Activated CD4-positive, alpha-beta T cell treated with anti-CD3 and anti-CD28 coated beads, Interleukin-2, amount 10 ng/mL, durations not matched to agents 24 days and 14 days (primary cell): ENCODE results near the gene MAP3K2. TPM values are rescaled to one million over a fixed set of nuclear protein-coding genes. Genes with fewer than 3 reads are reported as not detected.

Source experiments
- DNase-seq: peaks from one replicate; pipeline ENCODE4 v3.0.0; 2022
- H3K27ac Mint-ChIP-seq: one replicate; pipeline ENCODE4 v1.8.0; 2022; ENCODE audit warnings: mild to moderate bottlenecking, mixed read lengths
- H3K27me3 Mint-ChIP-seq: one replicate; pipeline ENCODE4 v1.8.0; 2022; ENCODE audit warnings: mixed read lengths
- H3K36me3 Mint-ChIP-seq: one replicate; pipeline ENCODE4 v1.8.0; 2022; ENCODE audit warnings: low read depth, mild to moderate bottlenecking, mixed read lengths
- H3K4me1 Mint-ChIP-seq: one replicate; pipeline ENCODE4 v1.8.0; 2021; ENCODE audit warnings: mixed read lengths
- H3K4me3 Mint-ChIP-seq: one replicate; pipeline ENCODE4 v1.8.0; 2022; ENCODE audit warnings: mild to moderate bottlenecking, moderate library complexity, mixed read lengths
- H3K9me3 Mint-ChIP-seq: one replicate; pipeline ENCODE4 v1.8.0; 2021; ENCODE audit warnings: mixed read lengths
- intact Hi-C: fragments of 100-400 bp; cut with micrococcal nuclease; formaldehyde crosslinking; loops from one replicate; pipeline ENCODE4 v1.15.1; 2023
- total RNA-seq: library from RNA; stranded (reverse); gene quantifications from 2 replicates; pipeline ENCODE4 v1.2.3, GENCODE V29; 2022

The MAP3K2 gene
- total RNA-seq, 1 donor from 2014 or later, result 53.7 TPM

GRCh38 chr2:127424598-127425520 is 37.1 kb upstream of the MAP3K2 start:
- peaks cover 8% of the 10 kb centered on the region for H3K4me1 Mint-ChIP-seq

GRCh38 chr2:127423880-127424279 is 36.1 kb upstream of the MAP3K2 start:
- H3K9me3 Mint-ChIP-seq, result no peaks in the 10 kb centered on the region
- peak overlapping the region; percentile 52 for H3K4me3 Mint-ChIP-seq
- intact Hi-C loops, result no loop called here

More at GRCh38 chr2:127424598-127425520, 37.1 kb upstream of the MAP3K2 start:
- intact Hi-C loops, result no loop called here
- no peak overlapping the region for H3K27ac Mint-ChIP-seq
- peaks cover 45% of the 10 kb centered on the region for H3K27me3 Mint-ChIP-seq
- no peaks in the 10 kb centered on the region for H3K9me3 Mint-ChIP-seq
- no peak for DNase-seq
- H3K36me3 Mint-ChIP-seq, result no peaks in the 10 kb centered on the region
- H3K4me3 Mint-ChIP-seq, result no peak overlapping the region

DNA sequence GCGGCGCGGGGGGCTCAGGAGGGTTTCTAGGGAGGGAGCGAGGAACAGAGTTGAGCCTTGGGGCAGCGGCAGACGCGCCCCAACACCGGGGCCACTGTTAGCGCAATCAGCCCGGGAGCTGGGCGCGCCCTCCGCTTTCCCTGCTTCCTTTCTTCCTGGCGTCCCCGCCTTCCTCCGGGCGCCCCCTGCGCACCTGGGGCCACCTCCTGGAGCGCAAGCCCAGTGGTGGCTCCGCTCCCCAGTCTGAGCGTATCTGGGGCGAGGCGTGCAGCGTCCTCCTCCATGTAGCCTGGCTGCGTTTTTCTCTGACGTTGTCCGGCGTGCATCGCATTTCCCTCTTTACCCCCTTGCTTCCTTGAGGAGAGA is 35.7 kb upstream of the MAP3K2 start:
- H3K36me3 Mint-ChIP-seq, result no peaks in the 10 kb centered on the region
- H3K4me1 Mint-ChIP-seq, result peaks cover 8% of the 10 kb centered on the region
- intact Hi-C loops, result no loop called here
- DNase-seq, result no peak
- no peak overlapping the region for H3K27ac Mint-ChIP-seq
- H3K27me3 Mint-ChIP-seq, result peaks cover 45% of the 10 kb centered on the region
- H3K4me3 Mint-ChIP-seq, result peak overlapping the region; percentile 57
- H3K9me3 Mint-ChIP-seq, result no peaks in the 10 kb centered on the region

More at GRCh38 chr2:127423880-127424279, 36.1 kb upstream of the MAP3K2 start:
- DNase-seq, result no peak
- H3K27ac Mint-ChIP-seq, result no peak overlapping the region
- H3K4me1 Mint-ChIP-seq, result peaks cover 8% of the 10 kb centered on the region
- H3K27me3 Mint-ChIP-seq, result peaks cover 45% of the 10 kb centered on the region
- no peaks in the 10 kb centered on the region for H3K36me3 Mint-ChIP-seq

- Mint-ChIP-seq H3K4me3 (peak overlapping the region; percentile 67), H3K27ac (no peak overlapping the region), H3K9me3 (no peaks in the 10 kb centered on the region), H3K36me3 (no peaks in the 10 kb centered on the region), H3K4me1 (peaks cover 8% of the 10 kb centered on the region), H3K27me3 (peaks cover 45% of the 10 kb centered on the region)
- DNase-seq, result no peak
- intact Hi-C loops, result no loop called here
Measured at GRCh38 chr2:127422559-127423477, 35.0 kb upstream of the MAP3K2 start.

- H3K4me3 Mint-ChIP-seq, result peak overlapping the region; percentile 30
- H3K27me3 Mint-ChIP-seq, result peaks cover 51% of the 10 kb centered on the region
- no peaks in the 10 kb centered on the region for H3K36me3 Mint-ChIP-seq
- DNase-seq, result no peak
- peaks cover 11% of the 10 kb centered on the region for H3K4me1 Mint-ChIP-seq
- H3K9me3 Mint-ChIP-seq, result no peaks in the 10 kb centered on the region
- intact Hi-C loops, result no loop called here
- no peak overlapping the region for H3K27ac Mint-ChIP-seq
Measured at GRCh38 chr2:127421871-127422558, 34.2 kb upstream of the MAP3K2 start.

DNA sequence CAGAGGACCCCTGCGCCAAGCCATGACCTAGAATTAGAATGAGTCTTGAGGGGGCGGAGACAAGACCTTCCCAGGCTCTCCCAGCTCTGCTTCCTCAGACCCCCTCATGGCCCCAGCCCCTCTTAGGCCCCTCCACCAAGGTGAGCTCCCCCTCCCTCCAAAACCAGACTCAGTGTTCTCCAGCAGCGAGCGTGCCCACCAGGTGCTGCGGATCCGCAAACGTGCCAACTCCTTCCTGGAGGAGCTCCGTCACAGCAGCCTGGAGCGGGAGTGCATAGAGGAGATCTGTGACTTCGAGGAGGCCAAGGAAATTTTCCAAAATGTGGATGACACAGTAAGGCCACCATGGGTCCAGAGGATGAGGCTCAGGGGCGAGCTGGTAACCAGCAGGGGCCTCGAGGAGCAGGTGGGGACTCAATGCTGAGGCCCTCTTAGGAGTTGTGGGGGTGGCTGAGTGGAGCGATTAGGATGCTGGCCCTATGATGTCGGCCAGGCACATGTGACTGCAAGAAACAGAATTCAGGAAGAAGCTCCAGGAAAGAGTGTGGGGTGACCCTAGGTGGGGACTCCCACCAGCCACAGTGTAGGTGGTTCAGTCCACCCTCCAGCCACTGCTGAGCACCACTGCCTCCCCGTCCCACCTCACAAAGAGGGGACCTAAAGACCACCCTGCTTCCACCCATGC is 33.5 kb upstream of the MAP3K2 start:
- H3K27me3 Mint-ChIP-seq, result peaks cover 53% of the 10 kb centered on the region
- peaks cover 18% of the 10 kb centered on the region for H3K4me1 Mint-ChIP-seq
- no peaks in the 10 kb centered on the region for H3K36me3 Mint-ChIP-seq
- intact Hi-C loops, result no loop called here
- H3K9me3 Mint-ChIP-seq, result no peaks in the 10 kb centered on the region
- H3K4me3 Mint-ChIP-seq, result no peak overlapping the region
- no peak for DNase-seq
- H3K27ac Mint-ChIP-seq, result no peak overlapping the region

DNA sequence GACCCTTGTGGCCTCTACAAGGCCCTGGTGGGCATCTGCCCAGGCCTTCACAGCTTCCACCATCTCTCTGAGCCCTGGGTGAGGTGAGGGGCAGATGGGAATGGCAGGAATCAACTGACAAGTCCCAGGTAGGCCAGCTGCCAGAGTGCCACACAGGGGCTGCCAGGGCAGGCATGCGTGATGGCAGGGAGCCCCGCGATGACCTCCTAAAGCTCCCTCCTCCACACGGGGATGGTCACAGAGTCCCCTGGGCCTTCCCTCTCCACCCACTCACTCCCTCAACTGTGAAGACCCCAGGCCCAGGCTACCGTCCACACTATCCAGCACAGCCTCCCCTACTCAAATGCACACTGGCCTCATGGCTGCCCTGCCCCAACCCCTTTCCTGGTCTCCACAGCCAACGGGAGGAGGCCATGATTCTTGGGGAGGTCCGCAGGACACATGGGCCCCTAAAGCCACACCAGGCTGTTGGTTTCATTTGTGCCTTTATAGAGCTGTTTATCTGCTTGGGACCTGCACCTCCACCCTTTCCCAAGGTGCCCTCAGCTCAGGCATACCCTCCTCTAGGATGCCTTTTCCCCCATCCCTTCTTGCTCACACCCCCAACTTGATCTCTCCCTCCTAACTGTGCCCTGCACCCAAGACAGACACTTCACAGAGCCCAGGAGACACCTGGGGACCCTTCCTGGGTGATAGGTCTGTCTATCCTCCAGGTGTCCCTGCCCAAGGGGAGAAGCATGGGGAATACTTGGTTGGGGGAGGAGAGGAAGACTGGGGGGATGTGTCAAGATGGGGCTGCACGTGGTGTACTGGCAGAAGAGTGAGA is 32.5 kb upstream of the MAP3K2 start:
- no peak for DNase-seq
- no peak overlapping the region for H3K4me3 Mint-ChIP-seq
- H3K27me3 Mint-ChIP-seq, result peaks cover 52% of the 10 kb centered on the region
- peaks cover 25% of the 10 kb centered on the region for H3K4me1 Mint-ChIP-seq
- intact Hi-C loops, result no loop called here
- no peaks in the 10 kb centered on the region for H3K9me3 Mint-ChIP-seq
- no peak overlapping the region for H3K27ac Mint-ChIP-seq
- no peaks in the 10 kb centered on the region for H3K36me3 Mint-ChIP-seq

GRCh38 chr2:127419448-127420038 is 31.8 kb upstream of the MAP3K2 start:
- no peaks in the 10 kb centered on the region for H3K9me3 Mint-ChIP-seq
- no peak overlapping the region for H3K4me3 Mint-ChIP-seq
- H3K27me3 Mint-ChIP-seq, result peaks cover 48% of the 10 kb centered on the region
- DNase-seq, result no peak
- H3K27ac Mint-ChIP-seq, result no peak overlapping the region
- peaks cover 25% of the 10 kb centered on the region for H3K4me1 Mint-ChIP-seq
- H3K36me3 Mint-ChIP-seq, result no peaks in the 10 kb centered on the region
- intact Hi-C loops, result loop anchor here (10.0 kb wide), 1 partner anchor 335 kb away; no protein-coding TSS in a partner anchor

DNA sequence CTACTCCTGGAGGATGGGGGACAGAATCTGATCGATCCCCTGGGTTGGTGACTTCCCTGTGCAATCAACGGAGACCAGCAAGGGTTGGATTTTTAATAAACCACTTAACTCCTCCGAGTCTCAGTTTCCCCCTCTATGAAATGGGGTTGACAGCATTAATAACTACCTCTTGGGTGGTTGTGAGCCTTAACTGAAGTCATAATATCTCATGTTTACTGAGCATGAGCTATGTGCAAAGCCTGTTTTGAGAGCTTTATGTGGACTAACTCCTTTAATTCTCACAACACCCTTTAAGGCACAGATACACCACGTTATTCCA is 31.3 kb upstream of the MAP3K2 start:
- peaks cover 25% of the 10 kb centered on the region for H3K4me1 Mint-ChIP-seq
- intact Hi-C loops, result loop anchor here (10.0 kb wide), 1 partner anchor 334 kb away; no protein-coding TSS in a partner anchor
- H3K27me3 Mint-ChIP-seq, result peaks cover 46% of the 10 kb centered on the region
- H3K27ac Mint-ChIP-seq, result no peak overlapping the region
- H3K36me3 Mint-ChIP-seq, result no peaks in the 10 kb centered on the region
- H3K9me3 Mint-ChIP-seq, result no peaks in the 10 kb centered on the region
- no peak overlapping the region for H3K4me3 Mint-ChIP-seq
- DNase-seq, result no peak

DNA sequence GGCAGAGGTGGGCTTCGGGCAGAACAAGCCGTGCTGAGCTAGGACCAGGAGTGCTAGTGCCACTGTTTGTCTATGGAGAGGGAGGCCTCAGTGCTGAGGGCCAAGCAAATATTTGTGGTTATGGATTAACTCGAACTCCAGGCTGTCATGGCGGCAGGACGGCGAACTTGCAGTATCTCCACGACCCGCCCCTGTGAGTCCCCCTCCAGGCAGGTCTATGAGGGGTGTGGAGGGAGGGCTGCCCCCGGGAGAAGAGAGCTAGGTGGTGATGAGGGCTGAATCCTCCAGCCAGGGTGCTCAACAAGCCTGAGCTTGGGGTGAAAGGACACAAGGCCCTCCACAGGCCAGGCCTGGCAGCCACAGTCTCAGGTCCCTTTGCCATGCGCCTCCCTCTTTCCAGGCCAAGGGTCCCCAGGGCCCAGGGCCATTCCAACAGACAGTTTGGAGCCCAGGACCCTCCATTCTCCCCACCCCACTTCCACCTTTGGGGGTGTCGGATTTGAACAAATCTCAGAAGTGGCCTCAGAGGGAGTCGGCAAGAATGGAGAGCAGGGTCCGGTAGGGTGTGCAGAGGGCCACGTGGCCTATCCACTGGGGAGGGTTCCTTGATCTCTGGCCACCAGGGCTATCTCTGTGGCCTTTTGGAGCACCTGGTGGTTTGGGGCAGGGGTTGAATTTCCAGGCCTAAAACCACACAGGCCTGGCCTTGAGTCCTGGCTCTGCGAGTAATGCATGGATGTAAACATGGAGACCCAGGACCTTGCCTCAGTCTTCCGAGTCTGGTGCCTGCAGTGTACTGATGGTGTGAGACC is 30.7 kb upstream of the MAP3K2 start, which contains the start of gene PROC:
TSS of gene PROC (plus strand) at position 128 of the 812 bp plus-strand sequence. CDS start 1,516 bp downstream, outside the sequence.
- peaks cover 24% of the 10 kb centered on the region for H3K4me1 Mint-ChIP-seq
- H3K27ac Mint-ChIP-seq, result no peak within 1 kb of the TSS
- no peaks in the 10 kb centered on the region for H3K36me3 Mint-ChIP-seq
- intact Hi-C loops, result loop anchor here (10.0 kb wide), 1 partner anchor 334 kb away; no protein-coding TSS in a partner anchor
- H3K27me3 Mint-ChIP-seq, result peaks cover 43% of the 10 kb centered on the region
- no peaks in the 10 kb centered on the region for H3K9me3 Mint-ChIP-seq
- H3K4me3 Mint-ChIP-seq, result peak within 1 kb of the TSS; percentile 45
- DNase-seq, result no peak

DNA sequence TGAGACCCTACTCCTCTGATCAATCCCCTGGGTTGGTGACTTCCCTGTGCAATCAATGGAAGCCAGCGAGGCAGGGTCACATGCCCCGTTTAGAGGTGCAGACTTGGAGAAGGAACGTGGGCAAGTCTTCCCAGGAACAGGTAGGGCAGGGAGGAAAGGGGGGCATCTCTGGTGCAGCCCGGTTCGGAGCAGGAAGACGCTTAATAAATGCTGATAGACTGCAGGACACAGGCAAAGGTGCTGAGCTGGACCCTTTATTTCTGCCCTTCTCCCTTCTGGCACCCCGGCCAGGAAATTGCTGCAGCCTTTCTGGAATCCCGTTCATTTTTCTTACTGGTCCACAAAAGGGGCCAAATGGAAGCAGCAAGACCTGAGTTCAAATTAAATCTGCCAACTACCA is 29.6 kb upstream of the MAP3K2 start:
- Mint-ChIP-seq H3K27ac (no peak overlapping the region), H3K9me3 (no peaks in the 10 kb centered on the region), H3K36me3 (no peaks in the 10 kb centered on the region), H3K4me3 (peak overlapping the region; percentile 45), H3K27me3 (peaks cover 41% of the 10 kb centered on the region), H3K4me1 (peaks cover 21% of the 10 kb centered on the region)
- no peak for DNase-seq
- intact Hi-C loops, result loop anchor here (2.0 to 10.0 kb wide), 2 partner anchors 63 to 333 kb away; no protein-coding TSS in a partner anchor
